ENCODE data around the gene MORN5. TPM values are rescaled to one million over a fixed set of nuclear protein-coding genes. Genes with fewer than 3 reads are reported as not detected.

MORN5 gene
- total and polyA plus RNA-seq, 9 of the 15 experiments (the other 6 are each of a cell fraction or from before 2014, with no cell fraction given): not detected

DNA sequence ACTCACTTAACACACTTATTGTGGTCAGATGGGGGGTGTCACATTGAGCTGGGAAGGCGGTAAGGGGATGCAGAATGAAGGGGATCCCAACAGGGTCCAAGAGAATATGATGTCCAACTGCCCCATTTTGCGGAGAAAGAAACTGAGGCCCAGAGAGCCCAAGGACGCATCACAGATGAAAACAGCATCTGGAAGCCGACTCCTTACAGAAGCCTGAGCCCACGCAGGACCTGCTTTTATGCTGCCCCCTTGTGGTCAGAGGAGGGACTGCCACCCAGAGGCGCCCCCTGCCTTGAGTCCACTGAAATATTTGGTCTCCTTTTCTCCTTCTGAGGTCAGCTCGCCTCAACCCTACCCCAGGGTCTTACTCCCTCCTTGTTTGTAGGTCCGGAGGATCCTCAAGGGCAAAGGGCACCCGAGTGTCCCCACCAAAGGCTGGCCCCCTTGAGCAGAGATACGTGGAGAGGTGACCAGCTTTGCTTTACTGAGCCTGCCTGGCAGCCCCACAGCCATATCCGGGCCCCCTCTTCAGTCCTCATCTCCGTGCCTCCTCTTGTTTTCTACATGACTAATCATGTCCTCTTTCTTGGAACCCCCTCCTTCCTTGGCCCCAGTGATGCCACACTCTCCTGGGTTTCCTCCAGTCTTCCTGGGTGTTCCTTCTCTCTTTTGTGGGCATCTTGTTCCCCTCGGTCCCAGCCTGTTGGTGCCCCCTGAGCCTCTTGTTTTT, 36.6 kb upstream of the MORN5 start (continued):
- TF ChIP-seq, protein P1, sequence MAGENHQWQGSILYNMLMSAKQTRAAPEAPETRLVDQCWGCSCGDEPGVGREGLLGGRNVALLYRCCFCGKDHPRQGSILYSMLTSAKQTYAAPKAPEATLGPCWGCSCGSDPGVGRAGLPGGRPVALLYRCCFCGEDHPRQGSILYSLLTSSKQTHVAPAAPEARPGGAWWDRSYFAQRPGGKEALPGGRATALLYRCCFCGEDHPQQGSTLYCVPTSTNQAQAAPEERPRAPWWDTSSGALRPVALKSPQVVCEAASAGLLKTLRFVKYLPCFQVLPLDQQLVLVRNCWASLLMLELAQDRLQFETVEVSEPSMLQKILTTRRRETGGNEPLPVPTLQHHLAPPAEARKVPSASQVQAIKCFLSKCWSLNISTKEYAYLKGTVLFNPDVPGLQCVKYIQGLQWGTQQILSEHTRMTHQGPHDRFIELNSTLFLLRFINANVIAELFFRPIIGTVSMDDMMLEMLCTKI (IDR thresholded peaks at IDR 0.05; ENCODE audit: partially characterized antibody): no peak
- TF ChIP-seq, protein P2, sequence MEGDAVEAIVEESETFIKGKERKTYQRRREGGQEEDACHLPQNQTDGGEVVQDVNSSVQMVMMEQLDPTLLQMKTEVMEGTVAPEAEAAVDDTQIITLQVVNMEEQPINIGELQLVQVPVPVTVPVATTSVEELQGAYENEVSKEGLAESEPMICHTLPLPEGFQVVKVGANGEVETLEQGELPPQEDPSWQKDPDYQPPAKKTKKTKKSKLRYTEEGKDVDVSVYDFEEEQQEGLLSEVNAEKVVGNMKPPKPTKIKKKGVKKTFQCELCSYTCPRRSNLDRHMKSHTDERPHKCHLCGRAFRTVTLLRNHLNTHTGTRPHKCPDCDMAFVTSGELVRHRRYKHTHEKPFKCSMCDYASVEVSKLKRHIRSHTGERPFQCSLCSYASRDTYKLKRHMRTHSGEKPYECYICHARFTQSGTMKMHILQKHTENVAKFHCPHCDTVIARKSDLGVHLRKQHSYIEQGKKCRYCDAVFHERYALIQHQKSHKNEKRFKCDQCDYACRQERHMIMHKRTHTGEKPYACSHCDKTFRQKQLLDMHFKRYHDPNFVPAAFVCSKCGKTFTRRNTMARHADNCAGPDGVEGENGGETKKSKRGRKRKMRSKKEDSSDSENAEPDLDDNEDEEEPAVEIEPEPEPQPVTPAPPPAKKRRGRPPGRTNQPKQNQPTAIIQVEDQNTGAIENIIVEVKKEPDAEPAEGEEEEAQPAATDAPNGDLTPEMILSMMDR (IDR thresholded peaks at IDR 0.05 in 2 of 3, conservative IDR thresholded peaks at IDR 0.05 in 1 of 3; ENCODE audit: insufficient read depth in 2 of 3, low read depth in 1 of 3, low read length in 3 of 3): peak; percentile 99 to 100 (median 100)
- TF ChIP-seq HCFC1 (IDR thresholded peaks at IDR 0.05; ENCODE audit: low read depth, low read length) (peak; percentile 38; the same call in 1 of the 2 replicates), ILK (tag; IDR thresholded peaks at IDR 0.05; ENCODE audit: borderline replicate concordance, low read depth) (no peak), HMG20A (CRISPR knock-in tag; conservative IDR thresholded peaks at IDR 0.05) (no peak), BRF1 (IDR thresholded peaks at IDR 0.05; ENCODE audit: borderline replicate concordance, extremely low read depth, insufficient read length) (no peak), ESRRA (IDR thresholded peaks at IDR 0.05; ENCODE audit: borderline replicate concordance, low read depth) (peak; percentile 34; the same call in 1 of the 2 replicates), USF1 (CRISPR knock-in tag; IDR thresholded peaks at IDR 0.05) (no peak), ELF4 (CRISPR knock-in tag; IDR thresholded peaks at IDR 0.05) (no peak), RBM14 (IDR thresholded peaks at IDR 0.05; ENCODE audit: borderline replicate concordance, insufficient read depth, low read depth, low read length) (no peak)
- TF ChIP-seq, protein P3, sequence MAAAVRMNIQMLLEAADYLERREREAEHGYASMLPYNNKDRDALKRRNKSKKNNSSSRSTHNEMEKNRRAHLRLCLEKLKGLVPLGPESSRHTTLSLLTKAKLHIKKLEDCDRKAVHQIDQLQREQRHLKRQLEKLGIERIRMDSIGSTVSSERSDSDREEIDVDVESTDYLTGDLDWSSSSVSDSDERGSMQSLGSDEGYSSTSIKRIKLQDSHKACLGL (CRISPR knock-in tag; IDR thresholded peaks at IDR 0.05; ENCODE audit: borderline replicate concordance, poor library complexity, severe bottlenecking): no peak

Data from K562 (cell line).